Mesodermal cell (in vitro differentiated cells): ENCODE data around the gene HIPK1.
A peak's percentile ranks its signal among the peaks of the same experiment; 100 is the strongest.
"Not testable (repeated sequence)": the region's sequence is repeated elsewhere in the genome, so short reads cannot be mapped to it uniquely, and the experiment has no call there.

ENCODE experiments used
- H3K27ac ChIP-seq: 2 replicates; pipeline ENCODE4 v1.7.0; 2013; ENCODE audit warnings: mild to moderate bottlenecking, low read depth, low read length, moderate library complexity; ENCODE audit not compliant: severe bottlenecking
- H3K36me3 ChIP-seq: 2 replicates; pipeline ENCODE4 v1.7.1; 2013; ENCODE audit warnings: mild to moderate bottlenecking, low read length, moderate library complexity; ENCODE audit not compliant: control insufficient read depth, insufficient read depth
- H3K4me1 ChIP-seq: one replicate; pipeline ENCODE4 v1.7.1; 2013; ENCODE audit warnings: mild to moderate bottlenecking, low read length; ENCODE audit not compliant: insufficient read depth, control insufficient read depth, poor library complexity, severe bottlenecking
- H3K4me3 ChIP-seq: 2 replicates; pipeline ENCODE4 v1.7.0; 2013; ENCODE audit warnings: low read length, control low read depth, mild to moderate bottlenecking; ENCODE audit not compliant: insufficient read depth, poor library complexity, severe bottlenecking; ENCODE audit errors: extremely low read depth
- H3K9me3 ChIP-seq: 2 replicates; pipeline ENCODE4 v1.7.1; 2013; ENCODE audit warnings: mild to moderate bottlenecking, low read length, moderate library complexity; ENCODE audit not compliant: control insufficient read depth
- WGBS, 2 experiments: methylation state at CpG; one replicate each; pipeline ENCODE4 v1.1.5; 2013; ENCODE audit warnings: missing lambda C conversion rate in 2 of 2; ENCODE audit not compliant: insufficient coverage in 2 of 2; 5-methylcytosine and 5-hydroxymethylcytosine counted together

Gene HIPK1

GRCh38 chr1:114019724-114020123, 90.6 kb downstream of the HIPK1 start:
- 86 to 89% methylated on average over 3 of the region's 3 CpGs for WGBS, 2 experiments

DNA sequence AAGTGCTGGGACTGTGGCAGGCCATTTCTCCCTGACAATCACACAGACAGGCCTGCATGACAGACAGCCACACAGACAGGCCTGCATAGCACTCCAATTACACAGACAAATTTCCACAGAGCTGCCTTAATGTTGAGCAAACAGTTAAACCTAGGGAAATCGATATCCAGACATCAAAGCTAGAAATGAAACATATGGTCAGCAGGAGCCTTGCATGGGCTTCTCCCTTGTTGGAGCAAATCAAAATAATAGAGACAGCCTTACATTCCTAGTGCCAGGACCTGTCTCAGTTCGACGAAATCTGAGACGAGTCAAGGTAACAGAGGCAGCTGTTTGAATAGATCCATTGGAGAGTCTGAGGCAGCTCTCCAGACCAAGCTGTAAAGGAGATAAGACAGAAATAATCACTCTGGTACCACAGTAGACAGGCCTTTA, 92.6 kb downstream of the HIPK1 start:
- Histone ChIP-seq H3K4me1 (no peaks in the 10 kb centered on the region), H3K27ac (peak overlapping the region; percentile 26), H3K9me3 (no peaks in the 10 kb centered on the region), H3K4me3 (no peak overlapping the region), H3K36me3 (no peaks in the 10 kb centered on the region)
- WGBS, 2 experiments, result 82 to 89% methylated on average over 3 to 4 of the region's 4 CpGs

More at GRCh38 chr1:114019724-114020123, 90.6 kb downstream of the HIPK1 start:
- not testable (repeated sequence) for H3K36me3 ChIP-seq, H3K4me3 ChIP-seq, H3K4me1 ChIP-seq, H3K9me3 ChIP-seq, H3K27ac ChIP-seq

DNA sequence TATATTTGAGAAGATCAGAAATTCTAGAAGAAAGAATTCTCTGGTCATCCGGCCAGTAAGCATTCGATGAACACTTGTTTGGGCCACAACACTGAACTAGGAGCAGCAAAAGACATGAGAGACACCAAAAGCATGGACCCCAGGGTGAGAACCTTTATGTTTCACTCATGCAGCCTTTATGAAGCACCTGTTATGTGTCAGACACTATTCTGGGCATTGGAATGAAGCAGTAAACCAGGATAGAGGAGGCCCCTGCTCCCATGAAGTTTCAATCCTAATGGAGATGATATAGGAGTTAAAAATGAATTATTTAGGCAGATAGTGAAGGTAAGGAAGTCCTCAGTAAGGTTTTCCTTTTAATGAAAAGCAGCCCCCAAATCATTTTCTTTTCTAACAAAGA, 93.8 kb downstream of the HIPK1 start:
- no peaks in the 10 kb centered on the region for H3K36me3 ChIP-seq
- H3K9me3 ChIP-seq, result no peaks in the 10 kb centered on the region
- no peak overlapping the region for H3K27ac ChIP-seq
- no peaks in the 10 kb centered on the region for H3K4me1 ChIP-seq
- 100% methylated on average over 2 of the region's 2 CpGs for WGBS, 2 experiments
- no peak overlapping the region for H3K4me3 ChIP-seq

DNA sequence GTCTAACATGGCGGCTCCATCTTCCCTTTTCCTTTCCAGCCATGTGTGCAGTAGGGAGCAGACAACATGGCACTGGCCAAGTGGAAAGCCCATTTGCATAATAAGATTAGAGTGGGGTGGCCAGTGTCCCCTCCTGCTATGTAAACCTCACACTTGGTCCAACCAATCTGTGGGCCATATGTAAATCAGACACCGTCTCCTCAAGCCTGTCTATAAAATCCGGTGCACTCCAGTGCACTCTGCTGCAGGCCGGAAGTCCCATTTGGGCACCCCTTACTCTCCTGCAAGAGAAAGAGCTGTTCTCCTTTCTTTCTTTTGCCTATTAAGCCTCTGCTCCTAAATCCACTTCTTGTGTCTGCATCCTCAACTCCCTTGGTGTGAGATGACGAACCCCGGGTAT, 94.3 kb downstream of the HIPK1 start:
- H3K4me1 ChIP-seq, result no peaks in the 10 kb centered on the region
- WGBS, 2 experiments, result 91 to 93% methylated on average over 4 of the region's 6 CpGs
- H3K9me3 ChIP-seq, result no peaks in the 10 kb centered on the region
- no peak overlapping the region for H3K27ac ChIP-seq
- no peak overlapping the region for H3K4me3 ChIP-seq
- H3K36me3 ChIP-seq, result no peaks in the 10 kb centered on the region

GRCh38 chr1:114024049-114024448, 94.9 kb downstream of the HIPK1 start:
- Histone ChIP-seq H3K36me3 (no peaks in the 10 kb centered on the region), H3K4me1 (no peaks in the 10 kb centered on the region), H3K9me3 (no peaks in the 10 kb centered on the region), H3K4me3 (no peak overlapping the region), H3K27ac (no peak overlapping the region)
- WGBS, 2 experiments, result 27 to 45% methylated on average over 2 of the region's 6 CpGs

DNA sequence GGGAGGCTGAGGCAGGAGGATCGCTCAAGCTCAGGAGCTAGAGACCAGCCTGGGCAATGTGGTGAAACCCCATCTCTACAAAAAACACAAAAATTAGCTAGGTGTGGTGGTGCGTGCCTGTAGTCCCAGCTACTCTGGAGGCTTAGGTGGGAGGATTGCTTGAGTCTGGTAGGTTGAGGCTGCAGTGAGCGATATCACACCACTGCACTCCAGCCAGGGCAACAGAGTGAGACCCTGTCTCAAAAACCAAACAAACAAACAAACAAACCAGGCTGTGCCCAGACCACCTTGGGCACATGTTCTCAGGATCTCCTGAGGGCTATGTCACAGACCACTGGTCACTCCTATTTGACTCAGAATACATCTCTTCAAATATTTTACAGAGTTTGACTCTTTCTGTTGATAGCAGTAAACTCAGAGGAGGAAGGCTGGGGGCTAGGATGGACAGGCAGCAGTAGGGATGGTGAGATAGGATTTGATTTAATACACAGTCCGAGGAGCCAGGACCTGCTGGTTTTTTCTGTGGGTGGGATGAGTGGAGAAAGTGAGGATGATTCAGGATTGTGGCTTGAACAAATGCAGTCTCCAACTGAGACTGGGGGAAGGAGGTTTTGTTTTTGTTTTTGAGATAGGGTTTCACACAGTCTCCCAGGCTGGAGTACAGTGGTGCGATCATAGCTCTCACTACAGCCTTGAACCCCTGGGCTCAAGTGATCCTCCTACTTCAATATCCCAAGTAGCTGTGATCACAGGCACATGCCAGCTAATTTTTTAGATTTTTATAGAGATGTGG, 96.7 kb downstream of the HIPK1 start:
- Histone ChIP-seq H3K36me3 (no peaks in the 10 kb centered on the region), H3K4me1 (no peaks in the 10 kb centered on the region), H3K4me3 (no peak overlapping the region), H3K9me3 (no peaks in the 10 kb centered on the region), H3K27ac (no peak overlapping the region)
- 97 to 100% methylated on average over 2 of the region's 5 CpGs for WGBS, 2 experiments

GRCh38 chr1:114026797-114027196, 97.7 kb downstream of the HIPK1 start:
- no peaks in the 10 kb centered on the region for H3K4me1 ChIP-seq
- WGBS, 2 experiments, result 83 to 86% methylated on average over 1 to 4 of the region's 6 CpGs
- no peaks in the 10 kb centered on the region for H3K36me3 ChIP-seq
- no peaks in the 10 kb centered on the region for H3K9me3 ChIP-seq
- H3K4me3 ChIP-seq, result no peak overlapping the region
- no peak overlapping the region for H3K27ac ChIP-seq
